Measurements from ENCODE around the gene KRTAP4-16.
A peak's percentile ranks its signal among the peaks of the same experiment; 100 is the strongest.
"Not testable (repeated sequence)": the region's sequence is repeated elsewhere in the genome, so short reads cannot be mapped to it uniquely, and the experiment has no call there.

The KRTAP4-16 gene

GRCh38 chr17:41119696-41120690 lies 18.0 kb upstream of the KRTAP4-16 start:
- peak; percentile 54 for FAIRE-seq
- not testable (repeated sequence) for DNase-seq (ENCODE audit: low spot score)

DNA sequence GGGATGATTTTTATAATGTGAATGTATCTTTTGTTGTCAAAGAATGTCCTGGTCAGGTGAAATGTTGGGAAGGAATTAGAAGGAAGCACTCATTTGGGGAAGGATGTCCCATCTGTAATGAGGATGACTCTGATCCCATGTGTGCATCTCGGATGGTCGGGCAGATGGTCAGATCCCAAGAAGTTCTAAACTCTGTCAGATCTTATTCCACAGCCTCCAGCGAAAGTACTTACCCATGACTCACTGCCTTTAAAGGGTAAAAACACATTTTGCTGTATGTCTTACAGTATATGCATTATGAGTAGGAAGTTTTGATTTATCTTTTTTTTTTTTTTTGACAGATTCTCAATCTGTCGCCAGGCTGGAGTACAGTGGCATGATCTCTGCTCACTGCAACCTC lies 16.7 kb upstream of the KRTAP4-16 start:
- FAIRE-seq (no peak), DNase-seq (ENCODE audit: low spot score) (no peak)

DNA sequence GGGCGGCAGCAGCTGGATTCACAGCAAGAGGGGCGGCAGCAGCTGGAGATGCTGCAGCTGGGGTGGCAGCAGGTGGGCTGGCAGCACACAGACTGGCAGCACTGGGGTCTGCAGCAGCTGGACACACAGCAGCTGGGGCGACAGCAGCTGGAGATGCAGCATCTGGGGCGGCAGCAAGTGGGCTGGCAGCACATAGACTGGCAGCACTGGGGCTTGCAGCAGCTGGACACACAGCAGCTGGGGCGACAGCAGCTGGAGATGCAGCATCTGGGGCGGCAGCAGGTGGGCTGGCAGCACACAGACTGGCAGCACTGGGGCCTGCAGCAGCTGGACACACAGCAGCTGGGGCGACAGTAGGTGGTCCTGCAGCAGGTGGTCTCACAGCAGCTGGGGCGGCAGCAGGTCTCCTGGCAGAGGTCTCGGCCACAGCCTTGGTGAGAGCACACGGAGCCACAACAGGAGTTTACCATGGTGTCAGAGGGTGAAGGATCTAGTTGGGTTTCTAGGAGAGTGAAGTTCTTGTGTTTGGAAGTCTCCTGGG lies 15.9 kb upstream of the KRTAP4-16 start, which contains the start of gene KRTAP4-11:
Gene KRTAP4-11, minus strand, starts transcription at position 528 of the 541 bp plus-strand sequence. Its CDS starts 58 bp downstream, at position 470.
- FAIRE-seq; DNase-seq (ENCODE audit: low spot score): not testable (repeated sequence)

DNA sequence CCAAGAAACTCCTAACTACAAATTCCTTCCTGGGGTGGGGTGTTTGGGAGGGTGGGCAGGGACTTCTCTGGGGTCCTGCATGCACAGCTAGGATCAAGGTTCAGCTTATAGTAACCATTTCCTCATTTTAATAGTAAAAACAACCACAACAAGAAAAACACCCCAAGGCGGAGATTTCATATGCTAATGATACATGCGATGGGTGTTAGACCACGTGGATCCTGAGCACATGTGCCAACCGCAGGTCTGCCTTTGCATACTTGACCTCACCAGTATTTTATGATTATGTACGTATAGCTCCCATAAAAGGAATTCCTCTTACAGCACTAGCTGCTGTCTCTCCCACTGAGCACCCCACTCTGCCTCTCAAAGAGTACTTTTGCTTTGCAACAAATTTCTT lies 14.3 kb upstream of the KRTAP4-16 start:
- FAIRE-seq, result no peak
- no peak for DNase-seq (ENCODE audit: low spot score)

- peak; percentile 46 for FAIRE-seq
- no peak for DNase-seq (ENCODE audit: low spot score)
These were observed 9.3 kb upstream of the KRTAP4-16 start for GRCh38 chr17:41111151-41111885.

- not testable (repeated sequence) for FAIRE-seq; DNase-seq (ENCODE audit: low spot score)
These were observed 6.8 kb upstream of the KRTAP4-16 start for GRCh38 chr17:41108728-41109386.

DNA sequence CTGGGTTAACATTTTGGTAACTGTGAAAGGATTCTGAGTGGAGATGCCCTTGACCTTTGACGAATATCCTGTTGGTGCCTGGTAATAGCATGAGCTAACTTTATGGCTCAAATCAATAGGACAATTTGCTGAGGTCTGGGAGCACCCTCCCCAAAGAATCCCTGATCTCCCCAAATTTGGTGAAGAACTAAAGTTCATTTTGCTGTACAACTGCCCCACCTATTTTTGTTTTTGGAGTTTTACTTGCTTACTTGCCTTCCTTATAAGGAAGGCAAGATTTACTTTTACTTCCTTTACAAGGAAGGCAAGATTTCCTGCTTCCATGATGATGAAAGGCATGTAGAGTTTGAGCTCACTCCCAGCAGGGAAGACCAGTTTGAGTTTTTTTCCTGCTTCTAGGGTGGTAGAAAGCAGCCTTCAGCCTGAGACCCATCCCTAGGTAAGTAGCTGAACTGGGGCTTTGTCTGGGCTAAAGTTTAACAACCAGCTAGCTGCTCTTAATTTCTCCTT lies 6.0 kb upstream of the KRTAP4-16 start:
- FAIRE-seq (no peak), DNase-seq (ENCODE audit: low spot score) (no peak)

DNA sequence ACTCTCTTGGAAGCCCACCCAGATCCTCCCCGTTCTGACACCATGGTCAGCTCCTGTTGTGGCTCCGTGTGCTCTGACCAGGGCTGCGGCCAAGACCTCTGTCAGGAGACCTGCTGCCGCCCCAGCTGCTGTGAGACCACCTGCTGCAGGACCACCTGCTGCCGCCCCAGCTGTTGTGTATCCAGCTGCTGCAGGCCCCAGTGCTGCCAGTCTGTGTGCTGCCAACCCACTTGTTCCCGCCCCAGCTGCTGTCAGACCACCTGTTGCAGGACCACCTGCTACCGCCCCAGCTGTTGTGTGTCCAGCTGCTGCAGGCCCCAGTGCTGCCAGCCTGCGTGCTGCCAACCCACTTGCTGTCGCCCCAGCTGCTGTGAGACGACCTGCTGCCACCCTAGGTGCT lies 3.3 kb upstream of the KRTAP4-16 start, which contains the start of gene KRTAP4-9:
Gene KRTAP4-9, plus strand, starts transcription at position 43 of the 400 bp plus-strand sequence. Its CDS starts 0 bp downstream, at position 43.
- not testable (repeated sequence) for DNase-seq (ENCODE audit: low spot score); FAIRE-seq

- FAIRE-seq (peak; percentile 98), DNase-seq (ENCODE audit: low spot score) (peak; percentile 68)
These were observed 2.5 kb upstream of the KRTAP4-16 start for GRCh38 chr17:41104386-41105038.

DNA sequence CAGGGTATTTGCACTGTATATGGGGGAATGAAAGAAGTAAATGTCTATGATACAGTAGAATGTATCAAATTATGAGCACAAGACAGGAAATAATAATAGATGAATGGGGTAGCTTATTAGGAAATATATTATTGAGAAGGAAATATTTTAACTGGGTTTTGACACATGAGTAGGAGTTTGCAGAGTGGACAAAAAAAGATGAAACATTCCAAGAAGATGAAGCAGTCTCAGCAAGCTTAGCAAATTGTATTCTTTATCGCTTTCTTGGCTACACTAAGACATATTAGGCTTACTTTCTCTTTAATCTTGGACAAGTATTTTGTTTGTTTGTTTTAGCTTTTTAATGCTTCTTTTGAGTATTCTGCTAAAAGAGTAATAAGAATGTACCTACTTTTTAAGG lies 1.9 kb upstream of the KRTAP4-16 start:
- DNase-seq (ENCODE audit: low spot score), result no peak
- no peak for FAIRE-seq

DNA sequence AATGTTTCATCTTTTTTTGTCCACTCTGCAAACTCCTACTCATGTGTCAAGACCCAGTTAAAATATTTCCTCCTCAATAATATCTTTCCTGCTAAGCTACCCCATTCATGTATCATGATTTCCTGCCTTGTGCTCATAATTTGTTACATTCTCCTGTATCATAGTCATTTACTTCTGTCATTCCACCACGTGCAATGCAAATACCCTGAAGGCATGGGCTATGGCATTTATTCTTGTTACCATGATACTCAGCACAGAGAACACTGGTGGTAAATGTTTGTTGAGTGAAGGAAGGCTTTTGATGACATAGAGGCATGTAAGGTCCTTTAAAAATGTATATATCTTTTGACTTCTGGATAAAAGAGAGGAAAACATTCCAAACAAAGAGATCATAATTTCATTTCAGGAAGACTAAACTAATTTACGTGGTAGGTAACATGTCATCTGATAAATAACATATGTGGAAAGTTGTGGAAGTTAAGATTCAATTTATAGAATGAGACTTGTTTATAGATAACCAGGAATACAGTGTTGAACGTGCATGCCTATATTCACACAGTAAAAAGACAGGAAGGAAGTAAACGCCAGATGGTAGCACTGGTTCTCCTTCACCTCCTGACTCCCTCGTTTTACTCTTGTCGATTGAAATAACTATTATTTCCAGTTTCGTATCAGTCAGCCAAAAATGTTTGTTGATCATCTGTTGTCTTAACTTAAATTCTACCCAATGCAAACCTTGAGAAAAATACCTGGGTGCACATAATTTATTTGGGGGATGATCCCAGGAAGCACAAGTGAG lies 2.1 kb downstream of the KRTAP4-16 start:
- FAIRE-seq (peak; percentile 60), DNase-seq (ENCODE audit: low spot score) (peak; percentile 80)

DNA sequence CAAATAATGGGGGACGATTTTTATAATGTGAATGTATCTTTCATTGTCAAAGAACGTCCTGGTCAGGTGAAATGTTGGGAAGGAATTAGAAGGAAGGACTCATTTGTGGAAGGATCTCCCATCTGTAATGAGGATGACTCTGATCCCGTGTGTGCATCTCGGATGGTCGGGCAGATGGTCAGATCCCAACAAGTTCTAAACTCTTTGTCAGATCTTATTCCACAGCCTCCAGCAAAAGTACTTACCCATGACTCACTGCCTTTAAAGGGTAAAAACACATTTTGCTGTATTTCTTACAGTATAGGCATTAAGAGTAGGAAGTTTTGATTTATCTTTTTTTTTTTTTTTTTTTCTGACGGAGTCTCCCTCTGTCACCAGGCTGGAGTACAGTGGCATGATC lies 3.5 kb downstream of the KRTAP4-16 start:
- DNase-seq (ENCODE audit: low spot score) (no peak), FAIRE-seq (no peak)

DNA sequence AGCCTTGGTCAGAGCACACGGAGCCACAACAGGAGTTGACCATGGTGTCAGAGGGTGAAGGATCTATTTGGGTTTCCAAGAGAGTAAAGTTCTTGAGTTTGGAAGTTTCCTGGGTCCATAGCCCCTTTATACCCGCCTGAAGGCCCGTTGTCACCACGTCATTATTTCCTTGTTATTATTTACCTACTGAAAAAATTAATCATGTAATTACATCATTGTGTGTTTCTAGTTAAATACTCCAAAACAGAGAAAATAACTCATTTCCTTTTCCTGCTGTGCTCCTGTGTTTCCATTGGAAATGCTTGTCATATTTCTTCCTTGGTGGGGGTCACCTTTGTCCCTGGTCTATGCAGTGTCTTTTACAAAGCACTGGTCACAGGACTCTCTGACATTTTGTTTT lies 4.0 kb downstream of the KRTAP4-16 start, which contains the start of gene KRTAP4-8:
Gene KRTAP4-8, minus strand, starts transcription at position 101 of the 400 bp plus-strand sequence. Its CDS starts 58 bp downstream, at position 43.
- DNase-seq (ENCODE audit: low spot score) (no peak), FAIRE-seq (no peak)

- no peak for DNase-seq (ENCODE audit: low spot score)
- FAIRE-seq, result no peak
These were observed 6.0 kb downstream of the KRTAP4-16 start for GRCh38 chr17:41096055-41096454.

- not testable (repeated sequence) for FAIRE-seq
These were observed 13.2 kb downstream of the KRTAP4-16 start for GRCh38 chr17:41088760-41089352.

DNA sequence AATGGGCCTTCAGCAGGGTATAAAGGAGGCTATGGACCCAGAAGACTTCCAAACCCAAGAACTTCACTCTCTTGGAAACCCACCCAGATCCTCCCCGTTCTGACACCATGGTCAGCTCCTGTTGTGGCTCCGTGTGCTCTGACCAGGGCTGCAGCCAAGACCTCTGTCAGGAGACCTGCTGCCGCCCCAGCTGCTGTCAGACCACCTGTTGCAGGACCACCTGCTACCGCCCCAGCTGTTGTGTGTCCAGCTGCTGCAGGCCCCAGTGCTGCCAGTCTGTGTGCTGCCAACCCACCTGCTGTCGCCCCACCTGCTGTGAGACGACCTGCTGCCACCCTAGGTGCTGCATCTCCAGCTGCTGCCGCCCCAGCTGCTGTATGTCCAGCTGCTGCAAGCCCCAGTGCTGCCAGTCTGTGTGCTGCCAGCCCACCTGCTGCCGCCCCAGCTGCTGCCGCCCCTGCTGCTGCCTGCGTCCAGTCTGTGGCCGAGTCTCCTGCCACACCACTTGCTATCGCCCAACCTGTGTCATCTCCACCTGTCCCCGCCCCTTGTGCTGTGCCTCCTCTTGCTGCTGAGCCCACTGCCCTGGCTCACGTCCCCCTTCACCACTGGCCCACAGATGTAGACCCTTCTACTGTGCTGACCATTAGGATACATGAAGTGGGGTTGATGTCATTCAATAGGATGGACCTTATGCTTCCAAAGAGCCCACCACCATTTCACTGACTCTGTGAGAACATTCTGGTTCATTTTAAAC lies 17.7 kb downstream of the KRTAP4-16 start, which contains the start of gene KRTAP4-7:
Gene KRTAP4-7, plus strand, starts transcription at position 51 of the 757 bp plus-strand sequence. Its CDS starts 57 bp downstream, at position 108.
- FAIRE-seq, result not testable (repeated sequence)

More at GRCh38 chr17:41088760-41089352, 13.2 kb downstream of the KRTAP4-16 start:
- not testable (repeated sequence) for DNase-seq (ENCODE audit: low spot score)

DNA sequence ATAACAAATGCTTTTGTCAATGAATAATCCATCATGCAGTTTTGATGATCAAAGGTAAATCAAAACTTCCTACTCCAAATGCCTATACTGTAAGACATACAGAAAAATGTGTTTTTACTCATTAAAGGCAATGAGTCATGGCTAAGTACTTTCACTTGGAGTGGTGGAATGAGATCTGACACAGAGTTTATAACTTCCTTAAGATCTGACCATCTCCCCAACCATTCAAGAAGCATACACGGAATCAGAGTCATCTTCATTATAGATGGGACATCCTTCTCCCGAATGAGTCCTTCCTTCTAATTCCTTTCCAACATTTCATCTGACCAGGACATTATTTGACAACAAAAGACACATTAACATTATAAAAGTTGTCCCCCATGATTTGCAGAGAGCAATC lies 18.6 kb downstream of the KRTAP4-16 start:
- FAIRE-seq (peak; percentile 95), DNase-seq (ENCODE audit: low spot score) (peak; percentile 62)

More for the DNA sequence above, 17.7 kb downstream of the KRTAP4-16 start, which contains the start of gene KRTAP4-7:
- not testable (repeated sequence) for DNase-seq (ENCODE audit: low spot score)

- FAIRE-seq (no peak), DNase-seq (ENCODE audit: low spot score) (peak; percentile 53)
These were observed 19.4 kb downstream of the KRTAP4-16 start for GRCh38 chr17:41082626-41083025.
